OCI-LY3 (cell line): ENCODE results near the gene GRHPR.
"Not testable (repeated sequence)": the region's sequence is repeated elsewhere in the genome, so short reads cannot be mapped to it uniquely, and the experiment has no call there.

ENCODE experiments used
- H2AFZ ChIP-seq: fragments of 200-600, 300-600 bp; shearing (Covaris generic); 2 replicates; pipeline ENCODE4 v1.6.0; 2014; ENCODE audit warnings: antibody characterized with exemption, low read depth, low read length
- H3K27ac ChIP-seq: fragments of 200-600, 300-600 bp; sonication (generic); 2 replicates; pipeline ENCODE4 v1.5.1; 2014; ENCODE audit warnings: mild to moderate bottlenecking, low read length, moderate library complexity, mixed read lengths
- H3K27me3 ChIP-seq: fragments of 200-600, 300-600 bp; sonication (generic); 2 replicates; pipeline ENCODE4 v1.6.1; 2014; ENCODE audit warnings: low read depth, low read length, mixed read lengths
- H3K36me3 ChIP-seq: fragments of 200-600, 300-600 bp; sonication (generic); replicated peaks from 2 replicates; pipeline ENCODE3; 2014; ENCODE audit warnings: low read depth, low read length, mixed read lengths
- H3K4me1 ChIP-seq: fragments of 300-600, 200-600 bp; sonication (generic); 2 replicates; pipeline ENCODE4 v1.6.1; 2014; ENCODE audit warnings: low read length, mixed read lengths
- H3K4me2 ChIP-seq: fragments of 200-600, 300-600 bp; sonication (generic); 2 replicates; pipeline ENCODE4 v1.6.1; 2014; ENCODE audit warnings: low read length, mixed read lengths
- H3K4me3 ChIP-seq: fragments of 300-600, 200-600 bp; sonication (generic); 2 replicates; pipeline ENCODE4 v1.5.1; 2014; ENCODE audit warnings: antibody characterized with exemption, mild to moderate bottlenecking, low read length, moderate library complexity
- H3K79me2 ChIP-seq: fragments of 300-600, 200-600 bp; shearing (Covaris generic); 2 replicates; pipeline ENCODE4 v1.6.1; 2014; ENCODE audit warnings: mild to moderate bottlenecking, low read length, mixed read lengths
- H3K9ac ChIP-seq: fragments of 300-600, 200-600 bp; shearing (Covaris generic); 2 replicates; pipeline ENCODE4 v1.6.0; 2014; ENCODE audit warnings: mild to moderate bottlenecking, low read length, moderate library complexity
- H3K9me3 ChIP-seq: fragments of 200-600, 300-600 bp; shearing (Covaris generic); 2 replicates; pipeline ENCODE4 v1.6.1; 2014; ENCODE audit warnings: low read length, mixed read lengths; ENCODE audit not compliant: insufficient read depth
- H4K20me1 ChIP-seq: fragments of 200-600, 300-600 bp; sonication (generic); 2 replicates; pipeline ENCODE4 v1.6.1; 2016; ENCODE audit warnings: low read length, mixed read lengths; ENCODE audit not compliant: insufficient read depth
- EZH2phosphoT487 ChIP-seq: fragments of 200-600 bp; shearing (Covaris generic); IDR thresholded peaks from 2 replicates; pipeline ENCODE4 v1.6.1; 2018; ENCODE audit warnings: antibody characterized with exemption, mixed run types, low read depth
- TF ChIP-seq, protein P1 (sequence below): fragments of 200-600, 300-600 bp; sonication (generic); IDR thresholded peaks from 2 replicates; pipeline ENCODE4 v1.5.1; 2014; ENCODE audit warnings: antibody characterized with exemption, low read length, low read depth

GRHPR gene

GRCh38 chr9:37424686-37425297 lies 2.3 kb downstream of the GRHPR start:
- peaks cover 21% of the 10 kb centered on the region; the same call in 1 of the 2 replicates for H4K20me1 ChIP-seq
- H3K4me3 ChIP-seq = no peak overlapping the region
- no peak overlapping the region for H3K9ac ChIP-seq
- H3K9me3 ChIP-seq = no peaks in the 10 kb centered on the region
- H3K27me3 ChIP-seq = no peaks in the 10 kb centered on the region
- H3K79me2 ChIP-seq = peaks cover 48% of the 10 kb centered on the region
- TF ChIP-seq, protein P1, sequence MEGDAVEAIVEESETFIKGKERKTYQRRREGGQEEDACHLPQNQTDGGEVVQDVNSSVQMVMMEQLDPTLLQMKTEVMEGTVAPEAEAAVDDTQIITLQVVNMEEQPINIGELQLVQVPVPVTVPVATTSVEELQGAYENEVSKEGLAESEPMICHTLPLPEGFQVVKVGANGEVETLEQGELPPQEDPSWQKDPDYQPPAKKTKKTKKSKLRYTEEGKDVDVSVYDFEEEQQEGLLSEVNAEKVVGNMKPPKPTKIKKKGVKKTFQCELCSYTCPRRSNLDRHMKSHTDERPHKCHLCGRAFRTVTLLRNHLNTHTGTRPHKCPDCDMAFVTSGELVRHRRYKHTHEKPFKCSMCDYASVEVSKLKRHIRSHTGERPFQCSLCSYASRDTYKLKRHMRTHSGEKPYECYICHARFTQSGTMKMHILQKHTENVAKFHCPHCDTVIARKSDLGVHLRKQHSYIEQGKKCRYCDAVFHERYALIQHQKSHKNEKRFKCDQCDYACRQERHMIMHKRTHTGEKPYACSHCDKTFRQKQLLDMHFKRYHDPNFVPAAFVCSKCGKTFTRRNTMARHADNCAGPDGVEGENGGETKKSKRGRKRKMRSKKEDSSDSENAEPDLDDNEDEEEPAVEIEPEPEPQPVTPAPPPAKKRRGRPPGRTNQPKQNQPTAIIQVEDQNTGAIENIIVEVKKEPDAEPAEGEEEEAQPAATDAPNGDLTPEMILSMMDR = no peak
- no peak for TF ChIP-seq EZH2phosphoT487
- peaks cover 55% of the 10 kb centered on the region for H3K36me3 ChIP-seq
- H3K4me2 ChIP-seq = peak overlapping the region; percentile 99; the same call in 1 of the 2 replicates
- H2AFZ ChIP-seq = no peak overlapping the region
- H3K27ac ChIP-seq = no peak overlapping the region
- peaks cover 25% of the 10 kb centered on the region for H3K4me1 ChIP-seq

DNA sequence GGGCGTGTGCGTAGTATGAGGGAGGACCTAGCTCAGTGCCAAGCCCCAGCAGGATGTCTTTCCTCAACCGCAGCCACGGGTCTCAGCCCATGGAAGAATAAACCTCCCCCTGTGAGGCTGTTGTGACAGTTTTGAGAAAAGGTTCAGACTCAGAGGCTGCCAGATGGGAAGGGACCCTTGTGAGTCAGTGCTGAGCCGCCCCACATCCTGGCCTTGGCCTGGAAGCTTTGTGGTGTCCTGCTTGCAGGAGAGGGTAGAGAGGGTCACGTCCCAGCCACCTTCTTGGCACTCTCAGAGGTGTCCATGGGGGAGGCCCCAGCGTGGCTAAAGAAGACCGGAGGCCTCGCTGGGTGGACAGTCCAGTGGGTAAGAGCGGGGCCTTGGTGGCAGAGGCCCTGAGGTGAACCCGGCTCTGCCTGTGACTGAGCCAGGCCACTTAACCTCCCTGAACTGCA lies 2.8 kb downstream of the GRHPR start:
- H3K36me3 ChIP-seq = peaks cover 61% of the 10 kb centered on the region
- no peaks in the 10 kb centered on the region for H3K27me3 ChIP-seq
- peaks cover 48% of the 10 kb centered on the region for H3K79me2 ChIP-seq
- peaks cover 25% of the 10 kb centered on the region for H3K4me1 ChIP-seq
- no peak overlapping the region for H3K4me2 ChIP-seq
- no peak overlapping the region for H3K27ac ChIP-seq
- H3K9ac ChIP-seq = no peak overlapping the region
- TF ChIP-seq, protein P1 = no peak
- TF ChIP-seq EZH2phosphoT487 = no peak
- H3K9me3 ChIP-seq = no peaks in the 10 kb centered on the region
- H4K20me1 ChIP-seq = peaks cover 21% of the 10 kb centered on the region; the same call in 1 of the 2 replicates
- no peak overlapping the region for H2AFZ ChIP-seq
- H3K4me3 ChIP-seq = no peak overlapping the region

- H4K20me1 ChIP-seq = peaks cover 21% of the 10 kb centered on the region; the same call in 1 of the 2 replicates
These were observed 3.9 kb downstream of the GRHPR start for GRCh38 chr9:37426431-37426830.

DNA sequence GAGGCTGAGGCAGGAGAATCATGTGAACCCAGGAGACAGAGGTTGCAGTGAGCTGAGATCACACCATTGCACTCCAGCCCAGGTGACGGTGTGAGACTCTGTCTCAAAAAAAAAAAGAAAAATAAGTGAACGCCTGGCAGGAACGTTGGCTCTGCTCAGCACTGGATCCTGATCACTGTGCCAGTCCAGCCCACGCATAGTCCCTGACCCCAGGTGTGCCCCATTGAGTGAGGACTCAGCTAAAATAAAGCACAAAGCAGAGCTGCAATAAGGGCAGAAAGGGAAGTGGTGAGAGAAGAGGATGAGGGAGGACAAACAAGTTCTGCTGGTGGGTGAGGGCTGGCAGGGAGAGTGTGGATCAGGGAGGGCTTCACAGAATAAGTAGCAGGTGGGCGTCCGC lies 4.3 kb downstream of the GRHPR start:
- Histone ChIP-seq H3K9ac (no peak overlapping the region), H3K36me3 (peaks cover 76% of the 10 kb centered on the region), H3K4me1 (peaks cover 15% of the 10 kb centered on the region), H4K20me1 (peaks cover 21% of the 10 kb centered on the region; the same call in 1 of the 2 replicates), H2AFZ (no peak overlapping the region), H3K27me3 (no peaks in the 10 kb centered on the region), H3K4me2 (no peak overlapping the region), H3K4me3 (no peak overlapping the region), H3K79me2 (peaks cover 46% of the 10 kb centered on the region), H3K9me3 (no peaks in the 10 kb centered on the region), H3K27ac (no peak overlapping the region)
- TF ChIP-seq, protein P1 = no peak
- TF ChIP-seq EZH2phosphoT487 = no peak

More at GRCh38 chr9:37426431-37426830, 3.9 kb downstream of the GRHPR start:
- not testable (repeated sequence) for H3K4me2 ChIP-seq, H3K27ac ChIP-seq, H3K9me3 ChIP-seq, H2AFZ ChIP-seq, H3K9ac ChIP-seq, H3K27me3 ChIP-seq, H3K4me3 ChIP-seq
- Histone ChIP-seq H3K79me2 (peaks cover 48% of the 10 kb centered on the region), H3K4me1 (peaks cover 20% of the 10 kb centered on the region), H3K36me3 (peaks cover 72% of the 10 kb centered on the region)
